GM21447 (cell line): ENCODE data around the gene GCH1.
"Not testable (repeated sequence)": the region's sequence is repeated elsewhere in the genome, so short reads cannot be mapped to it uniquely, and the experiment has no call there.

Experiments
- ATAC-seq: cut with Tn5 transposase; IDR thresholded peaks from one replicate; pipeline ENCODE4 v1.9.1; 2021; ENCODE audit not compliant: unreplicated experiment

The GCH1 gene

GRCh38 chr14:54902521-54903420 is at the start of gene GCH1:
Gene GCH1 (minus strand): TSS chr14:54902826. CDS start chr14:54902663, 163 bp downstream.
- ATAC-seq: peak; percentile 76

GRCh38 chr14:54947230-54947629 is 44.6 kb upstream of the GCH1 start:
- ATAC-seq: no peak

- ATAC-seq: no peak
These were observed 43.9 kb upstream of the GCH1 start for GRCh38 chr14:54946500-54946899.

- ATAC-seq: no peak
These were observed 42.2 kb upstream of the GCH1 start for GRCh38 chr14:54944737-54945391.

GRCh38 chr14:54942913-54943312 is 40.3 kb upstream of the GCH1 start:
- ATAC-seq: no peak

- no peak for ATAC-seq
These were observed 34.2 kb upstream of the GCH1 start for GRCh38 chr14:54936816-54937215.

GRCh38 chr14:54935958-54936357 is 33.3 kb upstream of the GCH1 start:
- ATAC-seq: no peak

GRCh38 chr14:54935100-54935499 is 32.5 kb upstream of the GCH1 start:
- no peak for ATAC-seq

GRCh38 chr14:54933006-54933405 is 30.4 kb upstream of the GCH1 start:
- no peak for ATAC-seq

- no peak for ATAC-seq
These were observed 29.1 kb upstream of the GCH1 start for GRCh38 chr14:54931598-54932340.

- ATAC-seq: no peak
These were observed 28.5 kb upstream of the GCH1 start for GRCh38 chr14:54931101-54931500.

- ATAC-seq: no peak
These were observed 26.9 kb upstream of the GCH1 start for GRCh38 chr14:54929556-54929955.

- no peak for ATAC-seq
These were observed 25.6 kb upstream of the GCH1 start for GRCh38 chr14:54928216-54928615.

GRCh38 chr14:54927551-54927950 is 24.9 kb upstream of the GCH1 start:
- no peak for ATAC-seq

GRCh38 chr14:54926570-54926969 is 23.9 kb upstream of the GCH1 start:
- not testable (repeated sequence) for ATAC-seq

GRCh38 chr14:54922598-54922997 is 20.0 kb upstream of the GCH1 start:
- ATAC-seq: no peak

GRCh38 chr14:54920052-54920451 is 17.4 kb upstream of the GCH1 start:
- ATAC-seq: no peak

GRCh38 chr14:54919330-54919729 is 16.7 kb upstream of the GCH1 start:
- no peak for ATAC-seq

- no peak for ATAC-seq
These were observed 15.8 kb upstream of the GCH1 start for GRCh38 chr14:54918427-54918826.

- no peak for ATAC-seq
These were observed 13.5 kb upstream of the GCH1 start for GRCh38 chr14:54916101-54916500.

- ATAC-seq: no peak
These were observed 7.4 kb upstream of the GCH1 start for GRCh38 chr14:54909817-54910558.
